ENCODE measurements around the gene SCTR.

SCTR gene

DNA sequence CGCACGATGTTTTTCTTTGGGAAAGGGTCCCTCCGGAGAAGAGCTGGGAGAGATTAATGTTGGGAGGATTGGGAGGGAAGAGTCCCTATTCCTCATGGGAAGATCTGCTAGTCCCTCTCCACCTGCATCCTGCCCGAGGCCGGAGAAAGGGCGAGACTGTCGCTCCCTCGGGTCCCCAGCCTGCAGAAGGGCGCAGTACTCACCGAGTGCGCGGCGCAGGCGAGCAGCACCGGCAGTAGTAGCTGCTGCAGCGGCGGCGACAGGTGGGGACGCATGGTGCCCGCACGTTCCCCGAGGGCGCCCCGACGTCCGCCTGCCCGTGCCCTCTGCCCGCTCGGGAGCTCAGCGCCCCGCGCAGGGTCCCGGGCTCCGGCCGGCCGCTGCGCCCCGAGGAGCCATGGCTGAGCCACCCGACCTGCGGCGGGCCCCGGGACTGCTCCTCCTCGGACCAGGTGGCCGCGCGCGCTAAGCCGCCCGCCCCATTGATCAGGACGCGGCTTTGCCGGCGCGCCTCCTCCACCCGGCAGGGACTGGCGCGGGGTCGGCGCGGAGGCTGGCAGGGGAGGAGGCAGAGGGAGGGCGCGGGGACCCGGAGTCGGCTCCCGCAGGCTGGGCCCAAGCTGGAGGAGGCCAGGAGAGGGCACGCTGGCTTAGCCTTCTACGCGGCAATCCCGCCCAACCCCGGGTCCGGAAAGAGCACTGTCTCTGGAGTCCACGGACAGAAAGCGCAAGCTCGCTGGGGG lies at the start of gene SCTR:
TSS of gene SCTR (minus strand) at position 532 of the 743 bp plus-strand sequence. CDS start at position 275, 257 bp downstream.
- no peak for DNase-seq

DNA sequence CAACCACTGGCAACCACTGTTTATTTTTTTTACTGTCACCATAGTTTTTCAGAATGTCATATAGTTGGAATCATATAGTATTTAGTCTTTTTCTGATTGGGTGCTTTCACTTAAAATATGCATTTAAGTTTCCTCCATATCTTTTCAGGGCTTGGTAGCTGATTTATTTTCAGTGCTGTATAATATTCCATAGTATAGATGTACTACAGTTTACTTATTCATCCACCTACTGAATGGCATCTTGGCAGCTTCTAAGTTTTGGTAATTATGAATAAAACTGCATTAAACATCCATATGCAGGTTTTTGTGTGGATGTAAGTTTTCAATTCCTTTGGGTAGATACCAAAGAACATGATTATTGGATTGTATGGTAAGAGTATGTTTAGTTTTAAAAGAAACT lies 43.0 kb upstream of the SCTR start:
- DNase-seq: no peak

DNA sequence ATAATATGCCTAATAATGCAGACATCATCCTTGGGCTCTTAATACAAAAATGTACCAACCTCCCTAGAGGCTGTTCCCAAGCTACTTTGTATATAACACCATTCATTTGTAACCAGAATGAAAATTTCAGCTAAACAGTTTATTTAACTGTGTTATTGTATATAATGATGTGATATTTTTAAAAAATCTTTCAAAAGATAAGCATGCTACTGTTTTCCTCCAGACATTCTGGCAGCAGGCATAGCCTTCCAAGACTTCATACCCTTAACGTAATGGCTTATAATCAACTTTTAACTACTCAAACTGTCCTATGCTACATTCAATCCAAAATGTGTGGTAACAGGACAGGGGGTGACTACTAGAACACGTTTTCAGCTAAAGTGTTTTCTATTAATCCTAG lies 41.2 kb upstream of the SCTR start:
- no peak for DNase-seq

GRCh38 chr2:119553687-119554344 lies 29.5 kb upstream of the SCTR start:
- no peak for DNase-seq

DNA sequence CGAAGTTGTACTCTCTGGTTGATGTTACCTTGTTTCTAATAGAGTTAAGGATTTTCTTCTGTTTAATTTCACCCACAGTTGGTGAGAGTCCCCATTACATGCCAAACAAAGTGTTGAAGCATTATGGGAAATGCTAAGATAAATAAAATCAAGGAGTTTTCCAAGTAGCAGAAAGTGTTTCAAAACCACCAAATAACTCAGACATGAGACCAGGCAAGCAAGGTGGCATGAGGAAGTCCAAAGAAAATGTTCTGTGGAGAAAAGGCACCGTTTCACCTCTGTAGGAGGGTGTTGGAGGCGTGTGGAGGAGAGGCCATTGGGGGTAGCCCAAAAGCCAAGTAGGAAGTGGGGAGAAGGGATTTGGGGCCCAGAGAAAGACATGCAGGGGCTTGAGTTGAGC lies 28.6 kb upstream of the SCTR start:
- no peak for DNase-seq

DNA sequence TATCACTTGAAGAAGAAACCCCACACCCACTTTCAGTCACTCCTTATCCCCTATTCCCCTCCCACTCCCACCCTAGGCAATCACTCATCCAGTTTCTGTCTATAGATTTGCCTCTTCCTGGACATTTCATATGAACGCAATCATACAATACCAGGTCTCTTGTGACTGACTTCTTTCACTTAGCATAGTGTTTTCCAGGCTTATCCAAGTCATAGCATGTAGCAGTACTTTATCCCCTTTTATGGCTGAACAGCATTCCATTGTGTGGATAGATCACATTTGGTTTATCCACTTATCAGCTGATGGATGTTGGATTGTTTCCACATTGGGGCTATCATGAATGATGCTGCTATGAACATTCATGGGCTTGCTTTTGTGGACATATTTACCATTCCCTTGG lies 26.6 kb upstream of the SCTR start:
- DNase-seq: no peak

DNA sequence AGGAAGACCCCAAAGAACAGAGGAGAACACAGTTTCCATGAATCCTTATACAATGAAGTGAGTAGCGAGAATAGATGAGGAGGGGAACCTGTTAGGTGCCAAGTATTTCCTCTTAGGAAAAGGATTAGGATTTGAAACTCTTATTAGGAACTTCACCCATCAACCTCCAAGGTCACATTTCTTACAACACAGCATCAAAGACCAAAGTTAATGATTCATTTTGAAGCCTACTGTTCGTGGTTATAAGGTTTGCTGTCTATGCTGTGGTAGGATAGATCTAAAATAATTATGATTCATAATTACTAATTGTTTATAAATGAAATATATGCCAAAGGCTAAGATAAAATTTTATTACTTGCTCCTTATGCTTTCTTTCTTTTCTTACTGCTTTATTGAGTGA lies 26.1 kb upstream of the SCTR start:
- DNase-seq: no peak

DNA sequence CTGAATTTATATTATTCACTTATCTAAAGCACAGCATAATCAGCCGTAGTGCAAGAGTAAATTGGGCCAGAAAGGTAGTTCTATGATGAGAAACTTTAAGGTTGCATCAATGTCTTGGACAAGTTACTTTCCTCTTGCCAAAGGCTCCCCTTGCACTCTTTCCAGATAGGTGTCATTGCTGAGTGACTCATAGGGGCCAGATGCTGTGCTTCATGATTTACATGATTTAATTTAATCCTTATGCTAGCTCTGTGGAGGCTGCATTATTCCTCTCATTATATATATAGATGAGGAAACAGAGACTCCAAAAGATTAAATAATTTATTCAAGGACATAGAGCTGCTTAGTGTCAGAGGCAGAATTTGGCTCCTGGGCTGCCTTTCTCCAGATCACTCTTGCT lies 25.0 kb upstream of the SCTR start:
- DNase-seq: no peak

DNA sequence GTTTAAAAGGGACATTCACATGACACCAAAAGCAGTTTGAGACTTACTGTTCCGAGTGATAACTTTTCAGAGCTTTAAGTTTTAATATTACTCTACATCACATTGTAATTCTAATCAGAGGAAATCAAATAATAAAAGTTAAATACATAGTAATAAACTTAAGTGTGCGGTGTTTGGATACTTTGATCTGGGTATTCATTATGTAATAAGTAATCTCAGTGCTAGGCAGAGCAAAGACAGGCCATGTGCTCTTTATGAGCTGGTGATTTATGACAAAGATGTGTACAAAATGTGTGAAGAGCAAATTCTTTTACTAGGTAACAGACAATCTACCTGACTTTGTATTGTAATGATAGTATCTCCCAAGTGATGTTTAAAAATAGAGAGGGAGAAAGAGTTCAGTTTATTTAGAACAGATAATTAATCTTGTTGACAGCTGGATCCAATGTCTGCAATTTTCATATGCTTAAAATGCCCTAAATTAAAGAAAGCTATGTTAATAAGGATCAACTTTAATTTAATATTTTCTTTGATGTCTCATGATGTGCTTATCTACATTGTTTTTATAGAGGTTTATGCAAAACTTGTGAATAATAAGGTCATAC lies 24.3 kb upstream of the SCTR start:
- no peak for DNase-seq

DNA sequence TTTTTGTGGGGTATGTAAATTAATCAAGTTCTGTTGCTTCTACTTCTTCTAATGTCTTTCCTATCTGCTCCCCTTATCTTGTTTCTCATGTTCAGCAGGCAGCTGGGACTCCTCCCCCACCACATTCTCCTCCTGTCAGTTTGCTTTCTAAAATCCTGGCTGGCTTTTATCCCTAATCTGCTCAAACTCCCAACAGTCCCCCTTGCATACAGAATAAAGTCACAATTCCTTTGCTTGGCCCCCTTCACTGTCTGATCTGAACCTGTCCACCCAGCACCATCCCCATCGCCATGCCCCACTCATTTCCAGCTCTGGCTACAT lies 22.1 kb upstream of the SCTR start:
- DNase-seq: peak; percentile 7

DNA sequence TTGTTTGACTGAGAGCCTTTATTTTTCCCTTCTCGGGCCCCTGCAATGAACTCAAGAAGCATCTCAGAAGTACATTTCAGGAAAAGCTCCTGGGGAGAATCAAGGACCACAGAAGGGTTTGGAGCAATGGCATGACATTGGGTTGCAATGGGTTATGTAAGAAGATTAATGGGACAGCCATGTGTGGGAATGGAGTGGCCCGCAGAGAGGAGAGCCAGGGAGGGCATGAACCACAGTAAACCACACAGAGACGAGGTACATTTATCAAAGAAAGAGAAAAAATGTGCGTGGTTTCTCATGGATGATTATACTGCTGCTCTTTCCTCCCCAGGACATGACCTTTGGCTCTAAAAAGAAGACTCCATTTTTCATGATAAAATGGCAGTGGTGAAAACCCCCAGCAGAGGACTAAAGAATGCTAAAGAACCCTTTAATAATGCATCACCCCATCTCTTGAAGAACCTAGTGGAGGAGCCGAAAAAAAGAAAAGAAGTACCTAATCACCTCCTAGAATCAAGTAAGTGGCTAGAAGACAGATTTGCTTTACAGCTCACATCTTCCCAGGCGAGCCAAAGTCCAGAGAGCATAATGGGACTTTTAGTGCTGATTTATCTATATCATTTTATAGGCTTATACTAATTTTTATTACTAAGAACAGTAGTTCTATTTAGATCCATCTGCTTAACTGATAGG lies 21.6 kb upstream of the SCTR start:
- no peak for DNase-seq

DNA sequence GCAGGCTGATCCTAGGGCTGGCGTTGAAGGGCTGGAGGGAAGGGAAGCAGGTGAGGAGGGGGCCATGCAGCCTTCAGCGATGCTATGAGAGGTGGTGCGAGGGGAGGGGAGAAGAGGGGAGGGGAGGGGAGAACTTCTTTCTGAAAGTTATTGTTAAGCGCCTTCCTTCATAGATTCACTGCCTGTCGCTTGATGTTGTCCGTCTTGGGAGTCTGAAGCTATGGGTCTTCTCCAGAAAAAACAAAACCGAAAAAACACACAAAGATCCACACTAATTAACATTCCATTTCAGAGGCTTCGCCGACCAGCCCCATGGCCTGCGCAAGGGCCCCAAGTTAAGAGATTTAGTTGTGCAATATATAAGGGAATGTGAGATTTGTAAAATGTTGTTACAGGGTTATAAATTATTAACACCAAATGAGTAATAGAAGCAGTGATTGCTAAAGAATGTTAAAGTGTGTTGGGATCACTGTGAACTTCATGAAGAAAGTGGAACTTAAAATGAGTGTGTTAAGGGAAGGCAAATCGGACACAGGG lies 20.7 kb upstream of the SCTR start:
- DNase-seq: no peak

DNA sequence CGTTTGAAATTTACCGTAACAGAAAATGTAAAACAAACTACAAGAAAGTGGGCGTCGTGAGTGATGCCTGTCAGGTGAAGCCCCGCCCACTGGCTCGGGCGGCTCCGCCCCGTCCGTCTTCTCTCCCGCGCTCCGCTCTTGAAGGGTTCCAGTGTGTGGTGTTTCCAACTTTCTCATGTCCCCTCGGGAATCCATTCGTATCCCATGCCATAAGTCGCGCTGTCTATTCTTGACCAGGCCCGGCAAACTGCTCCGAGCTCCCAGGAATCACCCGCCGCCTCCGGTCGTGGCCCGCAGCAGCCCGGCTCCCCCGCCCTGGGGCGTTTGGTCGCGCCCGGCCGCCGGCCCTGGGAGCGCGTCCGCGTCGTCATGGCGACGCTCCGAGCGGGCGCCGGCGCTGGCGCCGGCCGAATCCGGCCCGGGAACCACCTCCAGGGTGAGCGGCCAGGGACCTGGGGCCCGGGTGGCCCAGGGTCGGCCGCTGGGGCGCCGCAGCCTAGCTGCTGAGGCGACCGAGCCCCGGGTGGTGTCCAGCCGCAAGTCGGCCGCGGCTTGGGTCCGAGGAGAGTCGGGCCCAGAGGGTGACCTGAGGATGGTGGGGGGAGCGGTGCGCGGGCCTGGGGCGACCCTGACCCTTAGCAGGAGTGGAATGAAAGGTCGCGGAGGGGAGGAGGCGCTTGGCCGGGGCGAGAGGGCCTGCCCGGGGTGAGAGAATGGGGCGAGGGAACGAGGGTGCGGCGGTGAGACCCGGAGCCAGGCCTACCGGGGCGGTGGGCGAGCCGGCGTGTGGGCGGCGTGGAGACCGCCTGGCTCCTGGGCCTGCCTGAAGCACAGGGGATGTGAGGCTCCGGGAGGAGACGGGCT lies 20.0 kb upstream of the SCTR start, which contains the start of gene CFAP221:
TSS of gene CFAP221 (plus strand) at position 375 of the 864 bp plus-strand sequence. CDS start 1,683 bp downstream, outside the sequence.
- peak; percentile 85 for DNase-seq

DNA sequence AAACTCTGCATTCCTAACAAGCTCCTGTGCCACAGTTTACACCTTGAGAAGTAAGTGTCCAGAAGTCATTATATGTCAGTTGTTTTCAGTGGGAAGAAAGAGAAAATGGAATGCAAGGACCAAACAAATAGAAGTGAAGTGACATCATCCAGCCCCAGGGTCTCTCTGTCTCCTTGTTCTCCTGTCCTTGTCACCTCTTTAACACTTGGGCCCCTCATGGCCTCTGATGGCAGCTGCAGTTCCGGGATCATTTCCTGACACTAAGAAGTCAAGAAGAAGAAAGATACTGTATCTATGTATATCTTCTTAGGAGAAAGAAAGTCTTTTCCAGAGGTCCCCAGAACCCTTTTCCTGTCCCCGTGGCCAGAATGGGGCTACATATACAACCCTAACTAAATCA lies 17.2 kb upstream of the SCTR start:
- no peak for DNase-seq

GRCh38 chr2:119537792-119538191 lies 13.5 kb upstream of the SCTR start:
- DNase-seq: no peak

- DNase-seq: no peak
These were observed 12.4 kb upstream of the SCTR start for GRCh38 chr2:119536707-119537106.

- DNase-seq: no peak
These were observed 11.9 kb upstream of the SCTR start for GRCh38 chr2:119536211-119536610.

DNA sequence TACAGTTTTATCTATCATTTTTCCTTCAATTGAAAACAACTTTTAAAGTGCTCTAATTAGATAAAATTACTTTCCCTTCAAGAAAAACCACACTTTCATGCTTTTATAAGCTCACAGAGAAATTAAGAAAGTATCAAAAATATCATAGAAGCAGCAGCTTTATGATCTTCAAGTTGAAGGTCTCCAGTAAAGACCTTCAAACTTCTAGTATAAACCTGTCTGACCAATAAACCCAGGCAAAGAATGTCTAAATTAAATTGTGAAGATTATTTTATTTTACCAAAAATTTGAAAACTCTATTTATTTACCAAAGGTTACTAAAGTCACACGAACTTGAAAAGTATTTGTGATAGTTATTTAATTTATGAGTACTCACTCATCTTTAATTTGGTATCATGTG lies 9.3 kb upstream of the SCTR start:
- no peak for DNase-seq

- DNase-seq: peak; percentile 22
These were observed 7.0 kb upstream of the SCTR start for GRCh38 chr2:119531292-119531691.

DNA sequence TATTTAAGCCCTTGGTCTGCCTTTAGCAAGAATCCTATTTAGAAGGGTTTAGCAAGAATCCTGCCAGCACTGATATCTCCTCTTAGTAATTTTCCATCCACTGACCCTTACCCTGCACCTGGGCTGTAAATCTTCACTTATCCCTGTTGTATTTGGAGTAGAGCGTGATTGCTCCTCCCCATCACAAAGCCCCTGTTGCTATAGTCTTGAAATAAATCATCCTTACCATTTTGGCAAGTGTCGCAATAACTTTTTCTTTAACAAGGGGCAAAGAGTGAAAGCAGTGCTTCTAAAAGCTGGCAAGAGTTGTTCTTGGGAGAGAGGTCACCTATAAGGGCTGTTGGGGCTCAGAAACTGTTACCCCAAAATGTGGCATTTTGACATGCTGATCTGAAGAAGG lies 3.7 kb upstream of the SCTR start:
- DNase-seq: no peak

DNA sequence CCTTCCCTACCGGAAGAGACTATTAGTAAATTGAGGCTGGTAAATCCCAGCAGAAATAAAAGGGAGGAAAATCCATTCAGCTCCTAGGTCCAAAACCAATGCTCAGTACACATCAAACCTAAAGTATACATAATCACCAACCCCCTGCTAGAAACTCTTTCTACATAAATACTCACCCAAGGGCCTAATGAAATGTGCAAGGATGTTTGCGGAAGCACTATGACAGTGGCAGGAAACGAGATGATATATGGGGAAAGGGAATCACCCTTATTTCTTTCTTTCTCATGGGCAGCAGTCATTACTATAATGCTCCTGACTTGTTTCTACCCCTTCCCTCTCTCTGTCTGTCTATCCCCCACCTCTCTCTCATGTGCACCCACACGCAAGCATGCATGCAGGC lies 1.3 kb upstream of the SCTR start:
- DNase-seq: peak; percentile 20

DNA sequence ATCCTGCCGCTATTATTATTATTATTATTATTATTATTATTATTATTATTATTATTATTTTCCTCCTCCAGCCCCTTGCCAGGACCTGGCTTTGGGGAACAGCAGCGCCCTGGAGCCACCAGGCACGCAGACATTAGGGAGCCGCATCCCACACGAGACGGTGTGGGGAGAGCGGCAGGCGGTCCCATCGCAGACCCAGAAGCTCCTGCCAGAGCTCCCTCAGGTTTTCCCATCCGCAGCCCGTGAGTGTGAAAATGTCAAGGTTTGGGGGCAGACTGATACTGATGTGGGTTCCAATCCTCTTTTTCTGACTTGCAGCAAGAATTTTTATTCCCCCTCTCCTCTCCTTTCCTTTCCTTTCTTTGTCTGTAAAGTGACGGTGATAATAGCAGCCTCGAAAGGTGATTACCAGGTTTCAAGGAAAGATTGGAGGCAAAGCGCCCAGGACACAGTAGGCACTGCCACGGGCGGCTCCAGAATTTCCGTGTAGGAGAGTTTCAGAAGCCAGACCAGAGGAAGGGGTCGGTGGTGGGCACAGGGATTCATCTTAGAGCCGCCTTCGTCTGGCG lies 816 bp downstream of the SCTR start:
- no peak for DNase-seq
